T47D (cell line): ENCODE data around the gene OSBP2.

Source experiments
- DNase-seq, 2 experiments: peaks; one replicate each; pipeline versions ENCODE4 v3.0.0 to v3.0.0-alpha.2; 2011 to 2012; ENCODE audit warnings: low read depth in 1 of 2, low spot score in 1 of 2
- JUND ChIP-seq: IDR thresholded peaks from 2 replicates; pipeline ENCODE4 v1.6.1; 2012; ENCODE audit warnings: low read depth
- in situ Hi-C: cut with HindIII; loops from 2 replicates; pipeline ENCODE4 v1.10.0; 2016; ENCODE audit warnings: low sequenced_read_pairs, low pct_unique_long_range_greater_than_20kb

Gene OSBP2

DNA sequence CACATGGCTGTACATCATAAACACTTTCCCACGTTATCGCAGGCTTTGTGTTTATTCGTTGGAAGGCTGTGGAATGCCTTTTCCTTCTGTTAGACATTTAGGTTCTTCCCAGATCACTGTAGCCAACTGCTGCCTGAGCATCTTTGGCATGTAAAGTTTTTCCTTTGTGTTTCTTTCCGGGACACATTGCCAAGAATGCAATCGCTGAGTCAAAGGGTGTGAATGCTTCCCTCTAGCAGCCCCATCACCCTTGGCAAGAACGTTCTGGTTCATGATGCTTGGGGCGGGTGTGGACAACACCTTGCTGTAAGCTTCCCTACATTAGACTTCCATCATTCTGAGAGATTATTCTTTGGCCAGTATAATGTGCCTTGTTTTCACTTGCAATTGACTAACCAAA lies 136.2 kb downstream of the OSBP2 start:
- no peak for TF ChIP-seq JUND
- peak in 1 of 2 experiments; percentile 25 for DNase-seq
- in situ Hi-C loops, result no loop called here

DNA sequence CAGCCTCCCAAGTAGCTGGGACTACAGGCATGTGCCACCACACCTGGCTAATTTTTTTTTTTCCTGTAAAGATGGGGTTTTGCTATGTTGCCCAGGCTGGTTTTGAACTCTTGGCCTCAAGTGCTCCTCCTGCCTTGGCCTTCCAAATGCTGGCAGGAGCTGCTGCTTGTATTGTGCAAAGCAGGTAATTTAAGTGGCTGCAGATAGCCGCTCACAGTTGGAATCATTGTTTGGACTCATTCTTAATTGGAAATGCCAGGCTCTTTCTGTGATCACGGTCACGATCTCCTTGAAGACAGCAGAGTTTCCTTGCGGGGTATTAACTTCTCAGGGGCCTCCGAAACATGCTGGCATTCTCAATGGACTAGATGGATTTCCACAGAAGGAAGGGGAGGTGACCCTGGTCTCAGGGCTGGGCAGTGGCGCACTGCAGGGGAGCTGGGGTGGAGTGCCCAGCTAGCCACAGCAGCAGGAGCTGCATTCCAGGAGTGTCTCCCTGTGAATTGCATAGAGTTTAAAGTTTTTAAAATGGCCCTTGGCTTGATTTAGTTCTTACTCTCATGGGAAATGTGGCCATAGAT lies 137.8 kb downstream of the OSBP2 start:
- TF ChIP-seq JUND, result no peak
- DNase-seq, result no peak
- in situ Hi-C loops, result no loop called here

DNA sequence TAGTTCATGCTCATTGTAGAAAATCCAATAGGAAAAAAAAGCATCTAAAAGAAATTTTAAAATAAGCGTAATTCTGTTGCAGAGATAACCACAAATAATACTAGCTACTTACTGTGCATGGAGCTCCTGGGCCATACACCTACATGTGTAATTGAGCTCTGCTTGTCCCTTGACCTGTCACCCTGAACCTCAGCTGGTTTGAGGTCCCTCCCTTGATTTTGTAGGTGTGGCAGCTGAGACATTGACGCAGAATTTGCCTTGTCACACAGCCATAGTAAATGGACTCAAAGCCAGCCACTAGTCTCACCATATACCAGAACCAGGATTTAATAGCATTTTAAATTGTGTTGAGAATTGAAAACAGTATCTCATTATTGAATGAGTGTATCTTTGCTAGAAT lies 138.6 kb downstream of the OSBP2 start:
- in situ Hi-C loops, result no loop called here
- TF ChIP-seq JUND, result no peak
- DNase-seq, result no peak

DNA sequence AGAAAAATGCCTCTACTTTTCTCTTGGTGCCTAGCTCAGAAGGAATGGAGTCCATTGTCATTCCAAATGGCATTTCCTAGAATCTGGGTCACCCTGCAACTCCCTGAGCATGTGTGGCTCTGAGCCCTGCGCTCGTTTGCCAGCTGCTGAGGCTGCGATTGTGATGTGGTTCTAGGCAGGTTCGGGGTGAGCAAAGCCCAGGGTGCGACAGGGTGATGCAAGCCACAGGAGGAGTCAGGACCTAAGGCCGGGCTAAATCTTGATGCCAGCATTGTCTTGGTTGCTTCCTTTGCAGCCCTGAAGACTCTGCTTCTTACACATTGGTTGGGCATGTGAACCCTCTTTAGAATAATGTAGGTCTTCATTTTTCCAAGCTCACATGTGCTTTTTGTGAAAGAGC lies 142.9 kb downstream of the OSBP2 start:
- no peak for DNase-seq
- in situ Hi-C loops, result no loop called here

DNA sequence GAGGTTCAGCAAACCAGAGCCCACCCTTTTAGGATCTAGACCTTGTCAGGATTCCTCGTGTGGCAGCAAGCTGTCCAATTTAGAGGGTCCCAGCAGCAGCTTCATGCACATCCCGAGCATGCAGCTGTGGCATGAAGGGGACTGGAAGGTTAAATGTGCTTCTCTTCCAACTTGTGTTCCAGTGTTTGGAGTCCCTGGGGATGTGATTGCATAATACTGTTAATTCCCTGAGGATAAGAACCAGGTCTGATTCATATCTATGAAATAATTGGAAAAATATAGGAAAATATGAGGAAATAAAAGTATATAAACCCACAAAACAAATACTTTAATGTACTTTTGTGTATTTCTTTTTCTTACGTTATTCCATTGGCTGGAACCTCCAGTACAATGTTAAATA lies 143.4 kb downstream of the OSBP2 start:
- TF ChIP-seq JUND, result no peak
- in situ Hi-C loops, result no loop called here
- no peak for DNase-seq

More for the DNA sequence above, 142.9 kb downstream of the OSBP2 start:
- no peak for TF ChIP-seq JUND

DNA sequence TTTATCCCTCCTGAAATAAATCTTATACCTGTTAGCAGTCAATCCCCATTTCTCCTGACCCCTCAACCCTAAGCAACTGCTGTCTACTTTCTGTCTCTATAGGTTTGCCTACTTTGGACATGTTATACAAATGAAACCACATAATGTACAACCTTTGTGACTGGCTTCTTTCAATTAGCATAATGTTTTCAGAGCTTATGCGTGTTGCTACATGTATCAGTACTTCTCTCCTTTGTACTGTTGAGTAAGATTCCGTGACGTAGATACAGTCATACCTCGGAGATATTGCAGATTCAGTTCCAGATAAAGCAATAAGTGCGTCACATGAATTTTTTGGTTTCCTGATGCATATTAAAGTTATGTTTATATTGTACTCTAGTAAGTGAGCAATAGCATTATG lies 146.6 kb downstream of the OSBP2 start:
- no peak for TF ChIP-seq JUND
- in situ Hi-C loops, result no loop called here
- no peak for DNase-seq

DNA sequence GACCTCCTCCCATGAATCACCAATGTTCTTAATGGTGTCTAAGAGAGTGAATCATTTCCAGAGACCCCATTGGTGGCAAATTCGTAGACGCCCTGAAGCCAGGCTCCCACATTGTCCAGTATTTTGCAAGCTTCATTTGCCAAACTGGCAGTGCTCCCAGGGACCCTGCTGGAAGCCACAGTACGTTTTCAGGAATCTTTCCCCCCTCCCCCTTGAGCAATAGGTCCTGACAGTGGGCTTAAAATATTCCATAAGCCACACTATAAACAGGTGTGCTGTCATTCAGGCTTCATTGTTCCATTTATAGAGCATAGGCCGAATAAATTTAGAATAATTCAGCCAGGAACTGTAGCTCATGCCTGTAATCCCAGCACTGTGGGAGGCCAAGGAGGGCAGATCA lies 148.6 kb downstream of the OSBP2 start:
- in situ Hi-C loops, result no loop called here
- DNase-seq, result no peak
- no peak for TF ChIP-seq JUND

DNA sequence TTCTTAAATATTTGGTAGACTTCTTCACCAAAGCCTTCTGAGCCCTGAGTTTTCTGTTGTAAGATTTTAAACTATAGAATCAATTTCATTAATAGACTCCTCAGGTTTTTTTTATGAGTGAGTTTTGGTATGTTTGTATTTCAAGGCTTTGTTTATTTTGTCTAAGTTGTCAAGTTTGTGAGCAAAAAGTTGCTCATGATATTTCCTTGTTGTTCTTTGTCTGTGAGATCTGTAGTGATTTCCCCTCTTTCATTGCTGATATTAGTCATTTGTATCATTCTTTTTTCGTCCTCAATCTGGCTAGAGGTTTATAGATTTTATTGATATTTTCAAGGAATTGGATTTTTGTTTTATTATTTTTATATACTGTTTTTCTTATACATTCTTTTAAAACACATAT lies 152.9 kb downstream of the OSBP2 start:
- TF ChIP-seq JUND, result no peak
- in situ Hi-C loops, result no loop called here
- DNase-seq, result no peak

DNA sequence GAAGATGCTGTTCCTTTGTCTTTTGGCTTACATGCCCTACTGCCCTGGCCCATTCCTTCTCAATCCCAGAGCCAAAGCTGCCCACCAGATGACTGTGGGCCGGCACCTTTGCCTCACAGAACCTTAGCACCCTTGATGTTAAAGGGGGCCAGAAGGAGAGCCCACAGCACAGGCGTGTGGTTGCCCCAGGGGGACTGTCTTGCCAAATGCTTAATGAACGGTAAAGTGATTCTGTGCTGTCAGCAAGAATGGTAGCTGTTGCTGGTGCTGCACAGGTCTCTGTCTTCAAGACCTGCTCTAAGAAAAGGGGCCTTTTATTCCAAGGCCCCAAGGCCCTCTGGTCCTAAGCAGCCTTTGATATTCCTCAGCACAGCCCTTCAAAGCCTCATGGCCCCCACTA lies 160.6 kb downstream of the OSBP2 start:
- in situ Hi-C loops, result no loop called here
- no peak for TF ChIP-seq JUND
- DNase-seq, result no peak

DNA sequence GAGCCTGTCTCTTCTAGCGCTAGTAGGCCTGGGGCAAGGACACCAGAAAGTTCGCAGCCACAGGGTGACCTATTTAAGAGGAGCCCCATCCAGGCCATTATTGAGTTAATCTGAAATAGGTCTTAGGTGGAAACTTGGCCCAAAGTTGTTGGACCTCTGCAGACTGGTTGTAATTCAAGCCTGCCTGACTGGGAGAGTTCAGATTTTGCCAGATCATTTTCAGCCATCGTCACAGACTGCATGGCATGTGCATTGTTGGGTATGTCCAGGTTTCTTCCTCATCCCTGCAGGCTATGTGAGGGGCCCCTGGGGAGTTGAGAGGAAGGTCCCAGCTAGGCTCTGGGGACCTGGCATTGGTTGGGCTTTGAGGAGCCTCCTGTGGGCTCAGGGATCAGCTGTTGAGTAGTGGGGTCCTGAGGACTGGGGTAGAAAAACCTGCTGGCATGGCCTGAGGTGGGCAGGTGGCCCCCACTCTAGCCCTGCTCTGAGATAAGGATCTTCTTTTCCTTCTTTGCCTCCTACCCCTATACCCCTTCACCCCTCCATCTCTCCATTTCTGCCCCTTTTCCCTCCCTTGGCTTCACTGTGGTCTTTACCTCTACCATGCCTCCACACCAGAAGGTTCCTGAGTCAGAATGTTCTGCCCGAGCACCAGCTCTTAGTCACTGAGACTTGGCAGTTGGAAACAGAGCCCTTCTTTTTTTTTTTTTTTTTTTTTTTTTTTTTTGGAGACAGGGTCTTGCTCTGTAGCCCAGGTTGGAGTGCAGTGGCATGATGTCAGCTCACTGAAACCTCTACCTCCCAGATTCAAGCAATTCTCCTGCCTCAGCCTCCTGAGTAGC lies 161.2 kb downstream of the OSBP2 start:
- no peak for TF ChIP-seq JUND
- in situ Hi-C loops, result no loop called here
- no peak for DNase-seq

DNA sequence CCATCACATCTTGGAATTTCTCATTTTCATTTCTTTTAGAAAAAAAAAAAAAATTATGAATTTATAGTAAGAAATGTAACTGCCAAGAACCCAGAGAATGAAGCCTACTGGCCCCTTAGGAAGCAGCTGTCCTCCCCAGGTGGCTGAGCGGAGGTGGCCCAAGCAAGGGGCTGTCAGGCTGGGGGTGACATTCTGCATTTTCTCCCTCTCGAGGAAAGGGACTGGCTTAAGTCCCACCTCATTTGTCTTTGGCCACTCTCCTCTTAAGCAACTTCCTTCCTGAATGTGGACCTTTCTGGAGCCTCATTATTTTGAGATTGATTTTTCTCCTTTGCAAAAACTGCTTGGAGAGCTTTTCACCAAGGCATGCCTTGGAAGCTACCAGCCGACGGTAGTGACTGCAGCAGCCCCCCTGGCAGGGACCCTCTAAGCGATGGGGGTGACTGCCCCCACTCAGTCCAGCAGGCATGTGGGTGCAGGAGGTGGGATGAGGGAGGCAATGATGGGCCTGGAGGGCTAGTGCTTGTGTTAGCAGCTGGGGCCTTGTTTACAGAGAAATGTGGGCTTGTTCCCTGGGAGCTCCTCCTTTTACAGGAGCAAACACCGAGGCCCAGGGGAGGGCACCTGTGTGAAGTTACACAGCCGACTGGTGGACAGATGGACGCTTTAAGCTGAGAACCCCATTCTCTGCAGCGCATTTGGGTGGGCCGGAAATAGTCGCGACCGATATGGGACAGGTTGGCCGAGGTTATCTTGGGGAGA lies 162.2 kb downstream of the OSBP2 start:
- no peak for DNase-seq
- TF ChIP-seq JUND, result no peak
- in situ Hi-C loops, result no loop called here

DNA sequence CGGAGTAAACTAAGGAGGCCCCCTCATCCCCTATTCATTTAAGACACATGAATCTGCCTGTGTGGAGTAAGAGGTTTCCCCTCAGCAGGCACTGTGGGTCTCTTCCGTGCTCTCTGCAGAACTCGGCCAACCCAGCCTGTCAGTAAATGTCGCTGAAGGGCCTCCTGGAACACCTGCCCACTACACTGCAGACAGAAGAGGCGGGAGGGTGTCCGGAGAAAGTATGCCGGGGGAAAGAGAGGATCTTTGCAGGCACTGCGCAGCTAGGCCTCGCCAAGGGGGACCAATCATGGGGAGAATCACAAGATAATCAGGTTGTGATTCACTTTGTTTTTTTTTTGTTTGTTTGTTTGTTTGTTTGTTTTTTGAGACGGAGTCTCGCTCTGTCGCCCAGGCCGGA lies 163.1 kb downstream of the OSBP2 start:
- in situ Hi-C loops, result no loop called here
- DNase-seq, result no peak
- TF ChIP-seq JUND, result no peak

DNA sequence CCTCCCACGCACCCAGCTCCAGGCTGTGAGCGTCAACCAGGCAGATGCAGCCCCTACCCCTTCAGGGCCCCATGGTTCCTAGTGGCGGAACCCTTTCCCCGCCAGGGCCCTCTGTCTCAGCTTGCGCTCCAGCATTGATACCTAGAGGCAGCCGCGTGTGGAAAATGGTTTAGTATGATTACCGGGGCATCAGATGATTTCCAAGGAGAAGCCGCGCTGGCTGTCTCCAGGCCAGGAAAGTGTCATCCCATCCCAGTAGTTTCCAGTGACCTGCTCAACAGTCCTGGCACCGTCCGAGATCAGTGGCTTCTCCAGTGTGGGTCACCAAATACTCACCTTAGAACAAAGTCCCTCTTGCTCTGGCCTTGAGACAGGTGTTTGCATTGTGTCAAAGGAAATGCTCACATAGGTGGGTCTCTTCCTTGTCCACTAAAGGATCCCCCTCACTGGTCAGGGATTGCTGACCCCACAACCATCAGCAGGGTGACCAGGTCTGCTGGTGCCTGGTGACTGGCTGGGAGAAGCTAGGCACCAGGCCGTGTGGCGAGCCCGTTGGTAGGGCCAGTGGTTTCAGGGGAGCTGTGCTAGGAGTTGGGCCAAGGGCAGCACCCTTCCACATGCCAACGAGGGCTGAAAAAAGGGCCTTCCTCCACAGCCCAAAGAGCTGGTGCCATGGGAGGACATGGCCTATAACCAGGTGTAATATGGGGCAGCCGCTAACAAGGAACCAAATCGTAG lies 164.5 kb downstream of the OSBP2 start:
- in situ Hi-C loops, result no loop called here
- no peak for TF ChIP-seq JUND
- no peak for DNase-seq
